Breast epithelium (tissue), 3 donors: Measurements from ENCODE around the gene HELZ2.

Experiments
- POLR2AphosphoS5 ChIP-seq, 3 donors: sonication (generic); formaldehyde crosslinking; IDR thresholded peaks; one replicate each; pipeline ENCODE4 v1.6.1; 2017; ENCODE audit warnings: antibody characterized with exemption in 3 of 3
- TF ChIP-seq, protein P1 (sequence below), 3 donors: fragments of 450-650 bp; IDR thresholded peaks; one replicate each; pipeline ENCODE4 v1.5.1; 2016 to 2017; ENCODE audit warnings: antibody characterized with exemption in 3 of 3, mild to moderate bottlenecking in 3 of 3, moderate library complexity in 3 of 3

DNA sequence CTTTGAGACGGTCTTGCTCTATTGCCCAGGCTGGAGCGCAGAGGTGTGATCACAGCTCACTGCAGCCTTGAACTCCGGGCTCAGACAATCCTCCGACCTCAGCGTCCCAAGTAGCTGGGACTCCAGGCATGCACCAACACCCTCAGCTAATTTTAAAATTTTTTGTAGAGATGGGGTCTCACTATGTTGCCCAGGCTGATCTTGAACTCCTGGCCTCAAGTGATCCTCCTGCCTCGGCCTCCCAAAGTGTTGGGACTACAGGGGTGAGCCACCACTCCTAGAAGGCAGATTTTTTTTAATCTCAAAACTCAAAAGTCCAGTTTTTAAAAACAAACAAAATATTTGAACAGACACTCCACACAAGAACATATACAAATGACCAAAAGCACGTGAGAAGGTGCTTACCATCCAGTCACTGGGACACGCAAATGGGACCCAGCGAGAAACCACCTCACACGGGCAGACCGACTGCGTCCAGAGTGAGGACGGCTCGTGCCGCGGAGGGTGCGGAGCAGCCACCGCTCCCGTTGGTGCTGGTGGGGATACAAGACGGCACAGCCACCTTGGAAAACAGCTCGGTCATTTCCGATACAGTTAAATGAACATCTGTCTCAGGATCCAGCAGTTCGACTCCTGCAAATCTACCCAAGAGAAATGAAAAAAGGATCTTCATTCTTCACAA is 8.5 kb upstream of the HELZ2 start:
- TF ChIP-seq, protein P1, sequence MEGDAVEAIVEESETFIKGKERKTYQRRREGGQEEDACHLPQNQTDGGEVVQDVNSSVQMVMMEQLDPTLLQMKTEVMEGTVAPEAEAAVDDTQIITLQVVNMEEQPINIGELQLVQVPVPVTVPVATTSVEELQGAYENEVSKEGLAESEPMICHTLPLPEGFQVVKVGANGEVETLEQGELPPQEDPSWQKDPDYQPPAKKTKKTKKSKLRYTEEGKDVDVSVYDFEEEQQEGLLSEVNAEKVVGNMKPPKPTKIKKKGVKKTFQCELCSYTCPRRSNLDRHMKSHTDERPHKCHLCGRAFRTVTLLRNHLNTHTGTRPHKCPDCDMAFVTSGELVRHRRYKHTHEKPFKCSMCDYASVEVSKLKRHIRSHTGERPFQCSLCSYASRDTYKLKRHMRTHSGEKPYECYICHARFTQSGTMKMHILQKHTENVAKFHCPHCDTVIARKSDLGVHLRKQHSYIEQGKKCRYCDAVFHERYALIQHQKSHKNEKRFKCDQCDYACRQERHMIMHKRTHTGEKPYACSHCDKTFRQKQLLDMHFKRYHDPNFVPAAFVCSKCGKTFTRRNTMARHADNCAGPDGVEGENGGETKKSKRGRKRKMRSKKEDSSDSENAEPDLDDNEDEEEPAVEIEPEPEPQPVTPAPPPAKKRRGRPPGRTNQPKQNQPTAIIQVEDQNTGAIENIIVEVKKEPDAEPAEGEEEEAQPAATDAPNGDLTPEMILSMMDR (IDR thresholded peaks at IDR 0.05): no peak
- no peak for TF ChIP-seq POLR2AphosphoS5 (IDR thresholded peaks at IDR 0.05)
